ENCODE measurements around the gene PLAC9.

- TF ChIP-seq CTCF (IDR thresholded peaks at IDR 0.05) (no peak), POLR2A (IDR thresholded peaks at IDR 0.05) (no peak)
Observed at GRCh38 chr10:80133206-80133605, 676 bp downstream of the PLAC9 start.

All from transverse colon (tissue), 3 donors.